Activated T-helper 17 cell treated with anti-CD3 and anti-CD28 coated beads, Interleukin-2, amount 50 U/mL, for 72 hours (primary cell): Measurements from ENCODE around the gene TMEM255A. TPM values are rescaled to one million over a fixed set of nuclear protein-coding genes. Genes with fewer than 3 reads are reported as not detected.

Source experiments
- ATAC-seq: fragments of 150-1000 bp; cut with Tn5 transposase; replicated peaks from 2 replicates; pipeline ENCODE4 v1.10.0; 2021; ENCODE audit warnings: mild to moderate bottlenecking, moderate library complexity
- H3K27ac Mint-ChIP-seq: one replicate; pipeline ENCODE4 v1.8.0; 2022; ENCODE audit warnings: mixed read lengths
- H3K27me3 Mint-ChIP-seq: one replicate; pipeline ENCODE4 v1.8.0; 2022; ENCODE audit warnings: mixed read lengths
- H3K36me3 Mint-ChIP-seq: one replicate; pipeline ENCODE4 v1.8.0; 2022; ENCODE audit warnings: low read depth, mild to moderate bottlenecking, mixed read lengths
- H3K4me1 Mint-ChIP-seq: one replicate; pipeline ENCODE4 v1.8.0; 2022; ENCODE audit warnings: mixed read lengths
- H3K4me3 Mint-ChIP-seq: one replicate; pipeline ENCODE4 v1.8.0; 2022; ENCODE audit warnings: mild to moderate bottlenecking, mixed read lengths
- H3K9me3 Mint-ChIP-seq: one replicate; pipeline ENCODE4 v1.8.0; 2022; ENCODE audit warnings: mixed read lengths
- total RNA-seq, 2 donors: library from RNA; stranded (reverse); gene quantifications; one replicate each; pipeline ENCODE4 v1.2.3, GENCODE V29; 2022

The TMEM255A gene
- total RNA-seq, 2 donors from 2014 or later = 0.08 TPM; not detected in 1

DNA sequence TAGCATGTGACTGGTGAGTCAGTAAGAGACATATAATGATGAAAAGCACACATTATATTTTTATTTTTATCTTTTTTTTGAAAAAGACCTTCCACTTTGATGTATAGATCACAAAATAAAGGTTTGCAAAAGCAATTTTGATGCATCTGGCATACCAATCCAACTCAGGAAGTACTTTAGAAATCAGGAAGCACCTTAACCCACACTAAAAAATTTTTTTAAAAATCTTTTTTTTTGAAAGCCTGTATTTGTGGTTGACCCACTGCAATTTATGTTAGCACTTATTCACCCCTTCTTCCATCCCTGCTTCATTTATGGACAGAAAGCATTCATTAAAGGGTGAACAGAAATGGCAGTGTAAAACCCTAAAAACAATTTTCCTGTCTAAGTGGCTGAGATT lies 16.6 kb downstream of the TMEM255A start:
- Mint-ChIP-seq H3K4me3 (no peak overlapping the region), H3K4me1 (no peaks in the 10 kb centered on the region), H3K27ac (no peak overlapping the region), H3K27me3 (no peaks in the 10 kb centered on the region), H3K9me3 (no peaks in the 10 kb centered on the region), H3K36me3 (no peaks in the 10 kb centered on the region)
- ATAC-seq = no peak

DNA sequence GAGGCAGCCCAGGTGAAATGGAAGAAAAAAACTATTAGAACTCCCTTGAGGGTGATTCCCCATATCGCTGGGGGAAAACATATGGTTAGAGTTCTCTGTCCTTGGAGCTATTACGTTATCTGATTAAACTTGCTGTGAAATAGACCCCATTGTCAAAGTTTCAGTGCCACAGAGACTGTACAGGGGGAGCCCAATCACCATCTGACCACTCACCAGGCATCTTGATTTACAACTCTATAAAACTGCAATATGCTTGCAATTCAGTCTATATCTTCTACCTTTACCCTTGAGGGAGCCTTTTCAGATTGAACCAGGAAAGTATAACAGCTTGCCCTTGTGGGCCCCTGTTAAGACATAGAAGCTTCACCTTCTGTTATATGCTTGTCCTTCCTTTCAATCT lies 18.2 kb downstream of the TMEM255A start:
- Mint-ChIP-seq H3K4me1 (no peaks in the 10 kb centered on the region), H3K36me3 (no peaks in the 10 kb centered on the region), H3K9me3 (no peaks in the 10 kb centered on the region), H3K27ac (no peak overlapping the region), H3K4me3 (no peak overlapping the region), H3K27me3 (no peaks in the 10 kb centered on the region)
- no peak for ATAC-seq

DNA sequence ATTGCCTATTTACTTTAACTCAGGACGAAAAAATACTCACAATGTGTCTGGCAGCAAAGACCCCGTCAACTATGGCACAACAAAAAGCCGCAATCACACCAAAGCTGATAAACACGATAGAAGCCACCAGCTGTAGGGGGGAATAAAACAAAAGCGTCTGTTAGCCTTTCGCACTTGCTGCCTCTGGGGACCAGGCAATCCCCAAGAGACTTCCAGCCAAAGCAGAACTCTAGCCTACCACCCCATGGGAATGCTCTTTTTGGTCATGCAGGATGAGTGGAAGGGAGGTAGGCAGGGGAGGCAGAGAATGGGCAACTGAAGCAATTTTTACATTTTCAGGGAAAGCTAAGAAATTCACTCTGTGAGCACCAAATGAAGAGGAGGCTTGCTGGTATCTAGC lies 20.1 kb downstream of the TMEM255A start:
- ATAC-seq = no peak
- Mint-ChIP-seq H3K27me3 (no peaks in the 10 kb centered on the region), H3K4me3 (no peak overlapping the region), H3K9me3 (no peaks in the 10 kb centered on the region), H3K4me1 (no peaks in the 10 kb centered on the region), H3K36me3 (no peaks in the 10 kb centered on the region), H3K27ac (no peak overlapping the region)

DNA sequence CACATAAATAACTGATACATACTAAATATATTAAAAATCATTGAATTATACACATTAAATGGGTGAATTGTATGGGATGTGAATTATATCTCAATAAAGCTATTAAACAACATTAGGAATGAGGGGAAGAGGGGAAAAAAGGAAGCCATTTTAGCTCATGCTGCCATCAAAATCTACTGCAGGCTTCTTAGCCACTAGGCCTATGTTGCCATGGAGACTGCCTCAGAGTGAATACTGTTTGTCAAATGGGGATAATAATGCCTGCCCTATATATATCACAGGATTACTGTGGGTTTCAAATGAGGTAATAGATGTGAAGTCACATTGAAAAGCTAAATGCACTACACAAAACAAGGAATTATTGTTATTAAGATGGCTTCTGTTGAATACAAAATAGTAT lies 21.2 kb downstream of the TMEM255A start:
- Mint-ChIP-seq H3K27me3 (no peaks in the 10 kb centered on the region), H3K36me3 (no peaks in the 10 kb centered on the region), H3K27ac (no peak overlapping the region), H3K4me3 (no peak overlapping the region), H3K9me3 (no peaks in the 10 kb centered on the region), H3K4me1 (no peaks in the 10 kb centered on the region)
- ATAC-seq = no peak

DNA sequence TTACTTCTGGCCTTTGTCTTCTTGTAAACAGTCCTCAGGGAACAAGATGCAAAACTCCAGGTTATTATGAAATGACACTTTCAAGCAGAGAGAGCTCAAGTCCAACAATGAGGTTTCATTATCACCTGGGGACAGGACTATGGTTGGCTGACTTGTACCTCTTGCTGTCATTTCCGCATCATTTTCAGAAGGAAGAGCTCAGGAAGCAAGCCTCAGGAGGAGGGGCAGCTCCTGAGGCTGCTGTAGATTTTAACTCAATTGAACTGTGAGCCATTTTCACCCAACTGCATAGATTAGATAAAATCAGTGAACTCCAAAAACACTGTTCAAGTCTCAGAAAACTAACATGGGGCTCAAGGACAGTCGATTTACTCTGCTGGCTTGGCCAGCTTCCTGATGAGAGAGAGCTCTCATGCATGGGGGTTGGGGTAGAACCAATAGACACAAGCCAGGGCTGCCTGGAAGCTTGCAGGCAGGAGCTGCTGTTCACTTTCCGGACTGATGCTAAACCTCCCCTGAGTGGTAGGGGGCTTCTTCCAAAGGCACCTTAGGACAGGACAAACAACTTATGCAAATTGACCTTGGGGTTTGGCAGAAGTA lies 23.6 kb downstream of the TMEM255A start:
- ATAC-seq = no peak
- no peaks in the 10 kb centered on the region for H3K4me1 Mint-ChIP-seq
- no peak overlapping the region for H3K4me3 Mint-ChIP-seq
- H3K9me3 Mint-ChIP-seq = no peaks in the 10 kb centered on the region
- H3K27ac Mint-ChIP-seq = no peak overlapping the region
- H3K27me3 Mint-ChIP-seq = no peaks in the 10 kb centered on the region
- no peaks in the 10 kb centered on the region for H3K36me3 Mint-ChIP-seq

DNA sequence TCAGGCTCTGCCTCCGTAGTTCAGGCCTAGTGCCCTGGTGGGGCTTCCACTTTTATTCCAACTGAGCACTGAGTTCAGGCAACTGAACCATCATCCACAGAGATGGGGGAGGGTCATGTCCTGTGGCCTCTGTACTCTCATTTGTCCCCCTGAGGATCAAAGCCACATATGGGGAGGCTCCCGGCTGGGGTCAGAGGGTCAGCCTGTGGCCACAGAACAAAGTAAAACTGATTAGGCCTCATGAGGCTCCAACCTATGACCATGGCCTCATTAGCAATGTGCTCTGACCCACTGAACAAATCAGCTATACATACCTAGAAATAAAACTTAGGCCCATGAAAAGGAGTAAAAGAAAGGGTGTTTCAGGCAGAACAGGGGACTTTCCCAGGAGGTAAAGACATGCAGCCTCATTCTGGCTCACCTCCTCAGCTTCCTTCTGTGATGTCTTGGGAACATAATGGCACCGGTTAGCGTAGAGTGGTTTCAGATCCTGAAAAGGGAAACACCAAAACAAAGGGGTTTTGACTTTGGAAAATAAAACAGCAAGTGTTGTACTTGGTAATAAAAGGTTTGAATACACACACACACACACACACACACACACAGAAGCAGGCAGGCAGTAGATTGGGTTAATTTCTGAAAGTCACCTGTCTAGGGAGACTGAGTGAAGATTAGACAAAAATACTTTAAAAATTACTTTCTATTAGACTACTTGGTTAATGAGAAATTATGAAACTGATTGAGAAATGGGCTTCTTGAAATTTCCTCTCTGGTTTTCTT lies 24.3 kb downstream of the TMEM255A start:
- no peak for ATAC-seq
- Mint-ChIP-seq H3K27ac (no peak overlapping the region), H3K4me1 (no peaks in the 10 kb centered on the region), H3K4me3 (no peak overlapping the region), H3K27me3 (no peaks in the 10 kb centered on the region), H3K9me3 (no peaks in the 10 kb centered on the region), H3K36me3 (no peaks in the 10 kb centered on the region)

DNA sequence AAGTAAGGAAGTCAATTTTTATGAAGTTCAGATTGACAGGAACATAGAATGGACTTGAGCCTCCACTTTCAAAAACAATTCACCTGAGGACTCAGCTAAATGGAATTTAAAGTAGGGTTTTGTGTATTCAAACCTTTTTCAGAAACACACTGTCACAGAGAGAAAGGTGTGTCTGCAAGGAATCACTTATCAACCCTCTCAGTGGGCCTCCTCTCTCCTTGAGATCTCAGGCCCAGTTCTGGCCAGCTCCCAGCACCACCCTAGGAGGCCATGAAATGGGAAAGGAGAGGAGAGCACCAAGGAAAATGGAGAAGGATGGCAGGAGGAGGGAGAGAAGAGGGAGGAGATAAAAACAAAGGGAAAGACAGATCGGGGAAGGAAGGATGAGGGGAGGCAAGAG lies 28.6 kb downstream of the TMEM255A start:
- no peaks in the 10 kb centered on the region for H3K9me3 Mint-ChIP-seq
- H3K4me1 Mint-ChIP-seq = no peaks in the 10 kb centered on the region
- H3K27ac Mint-ChIP-seq = no peak overlapping the region
- no peaks in the 10 kb centered on the region for H3K36me3 Mint-ChIP-seq
- no peaks in the 10 kb centered on the region for H3K27me3 Mint-ChIP-seq
- H3K4me3 Mint-ChIP-seq = no peak overlapping the region
- ATAC-seq = no peak

DNA sequence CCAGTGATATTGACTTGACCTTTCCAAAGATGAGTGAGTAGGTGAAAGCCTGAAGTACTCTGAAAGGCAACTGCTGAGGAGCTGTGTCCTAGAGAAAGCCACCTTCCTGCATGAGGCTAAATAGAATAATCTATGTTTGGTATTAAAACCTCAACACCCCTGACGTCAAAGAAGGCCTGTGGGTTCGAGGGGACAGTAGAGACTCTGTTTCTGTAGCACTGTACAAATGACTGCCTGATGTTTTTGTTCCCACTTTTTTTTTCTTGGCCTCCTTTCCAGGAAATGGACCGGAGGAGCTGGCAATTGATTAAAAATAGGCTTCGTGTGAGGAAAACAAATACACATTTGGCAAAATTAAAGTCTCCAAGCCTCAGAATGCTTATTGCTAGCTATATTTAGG lies 29.5 kb downstream of the TMEM255A start:
- H3K9me3 Mint-ChIP-seq = no peaks in the 10 kb centered on the region
- no peaks in the 10 kb centered on the region for H3K36me3 Mint-ChIP-seq
- no peaks in the 10 kb centered on the region for H3K27me3 Mint-ChIP-seq
- no peak overlapping the region for H3K4me3 Mint-ChIP-seq
- H3K4me1 Mint-ChIP-seq = no peaks in the 10 kb centered on the region
- no peak for ATAC-seq
- H3K27ac Mint-ChIP-seq = no peak overlapping the region

DNA sequence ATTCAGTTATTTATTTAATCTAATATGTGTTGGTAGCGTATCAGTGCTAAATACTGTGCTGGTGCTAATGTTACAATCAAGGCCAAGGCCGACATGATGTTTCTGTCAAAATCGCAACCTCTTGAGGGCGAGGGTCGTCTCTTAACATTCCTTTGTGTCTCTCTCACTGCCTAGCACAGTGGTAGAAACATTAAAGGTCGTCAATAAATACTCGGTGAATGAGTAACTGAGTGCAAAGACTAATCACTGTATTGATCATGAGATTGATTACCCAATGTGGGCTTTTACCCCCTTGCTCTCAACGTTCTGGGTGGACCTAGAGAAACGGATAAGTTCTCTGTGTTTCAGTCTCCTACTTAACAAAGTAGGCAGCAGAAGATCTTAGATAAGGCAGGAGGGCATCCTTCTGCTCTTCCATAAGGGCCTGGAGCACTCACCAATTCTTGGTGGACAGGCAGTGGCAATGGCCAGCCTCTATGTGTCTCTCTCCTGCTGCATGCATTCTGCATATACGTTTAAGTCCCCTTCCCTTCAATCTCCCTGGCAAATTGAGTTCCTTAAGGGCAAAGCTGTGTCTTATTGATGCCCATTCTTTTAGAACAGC lies 30.1 kb downstream of the TMEM255A start:
- Mint-ChIP-seq H3K36me3 (no peaks in the 10 kb centered on the region), H3K4me3 (no peak overlapping the region), H3K27me3 (no peaks in the 10 kb centered on the region), H3K9me3 (no peaks in the 10 kb centered on the region), H3K4me1 (no peaks in the 10 kb centered on the region), H3K27ac (no peak overlapping the region)
- ATAC-seq = no peak

DNA sequence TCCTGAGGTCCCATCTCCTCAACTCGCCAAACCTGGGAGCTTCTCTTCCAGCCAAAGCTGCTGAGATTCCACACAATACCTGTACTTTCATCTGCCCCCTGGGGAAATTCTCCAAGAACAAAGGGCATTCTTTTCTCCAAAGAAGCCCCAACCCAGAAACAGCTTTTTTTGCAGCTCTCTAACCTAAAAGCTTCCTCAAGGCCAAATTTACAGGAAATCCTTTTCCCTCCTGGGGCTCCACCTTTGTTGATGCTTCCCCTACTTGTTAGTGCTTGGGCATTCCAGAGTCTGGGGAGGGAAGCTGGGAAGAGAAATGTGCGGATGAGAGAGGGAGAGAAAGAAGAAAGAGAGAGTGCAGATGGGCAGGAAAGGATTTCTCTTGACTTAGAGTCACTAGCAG lies 36.3 kb downstream of the TMEM255A start:
- Mint-ChIP-seq H3K27ac (no peak overlapping the region), H3K4me3 (no peak overlapping the region), H3K9me3 (no peaks in the 10 kb centered on the region), H3K27me3 (no peaks in the 10 kb centered on the region), H3K36me3 (no peaks in the 10 kb centered on the region), H3K4me1 (peaks cover 2% of the 10 kb centered on the region)
- no peak for ATAC-seq

DNA sequence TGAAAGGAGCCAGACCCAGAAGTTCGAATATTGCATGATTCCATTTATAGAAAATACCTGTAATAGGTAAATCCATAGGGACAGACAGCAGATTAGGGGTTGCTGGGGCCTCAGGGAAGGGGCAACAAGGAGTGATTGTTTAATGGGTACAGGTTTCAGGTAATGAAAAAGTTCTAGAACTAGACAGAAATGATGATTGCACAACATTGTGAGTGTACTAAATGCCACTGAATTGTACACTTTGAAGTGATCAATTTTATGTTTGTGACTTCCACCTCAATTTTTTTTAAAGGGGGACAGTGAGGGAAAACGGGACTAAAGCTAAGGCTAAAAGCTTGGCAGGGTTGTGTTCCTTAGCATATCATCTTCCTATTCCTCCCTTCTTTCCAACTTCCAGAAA lies 37.1 kb downstream of the TMEM255A start:
- no peak overlapping the region for H3K27ac Mint-ChIP-seq
- no peaks in the 10 kb centered on the region for H3K27me3 Mint-ChIP-seq
- no peaks in the 10 kb centered on the region for H3K9me3 Mint-ChIP-seq
- no peaks in the 10 kb centered on the region for H3K36me3 Mint-ChIP-seq
- H3K4me3 Mint-ChIP-seq = no peak overlapping the region
- H3K4me1 Mint-ChIP-seq = peaks cover 6% of the 10 kb centered on the region
- no peak for ATAC-seq

DNA sequence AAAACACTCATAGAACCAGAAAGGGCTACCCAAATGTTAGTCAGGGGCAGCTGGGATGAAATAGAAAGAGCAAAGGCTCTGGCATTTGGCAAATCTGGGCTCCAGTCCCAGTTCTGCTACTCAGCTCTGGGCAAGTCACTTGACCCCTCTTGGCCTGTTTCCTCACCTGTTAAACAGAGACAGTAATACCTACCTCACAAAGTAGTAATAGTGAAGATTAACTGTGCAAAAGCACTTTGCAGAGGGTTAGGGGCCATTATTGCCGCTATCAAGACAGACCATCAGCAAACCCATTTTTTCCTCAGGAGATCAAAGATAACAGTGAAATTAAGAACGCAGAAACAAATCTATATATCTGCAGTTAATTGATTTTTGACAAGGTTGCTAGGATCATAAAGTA lies 40.0 kb downstream of the TMEM255A start:
- Mint-ChIP-seq H3K4me3 (no peak overlapping the region), H3K9me3 (no peaks in the 10 kb centered on the region), H3K27ac (no peak overlapping the region), H3K36me3 (no peaks in the 10 kb centered on the region), H3K27me3 (no peaks in the 10 kb centered on the region), H3K4me1 (peaks cover 6% of the 10 kb centered on the region)
- ATAC-seq = no peak

DNA sequence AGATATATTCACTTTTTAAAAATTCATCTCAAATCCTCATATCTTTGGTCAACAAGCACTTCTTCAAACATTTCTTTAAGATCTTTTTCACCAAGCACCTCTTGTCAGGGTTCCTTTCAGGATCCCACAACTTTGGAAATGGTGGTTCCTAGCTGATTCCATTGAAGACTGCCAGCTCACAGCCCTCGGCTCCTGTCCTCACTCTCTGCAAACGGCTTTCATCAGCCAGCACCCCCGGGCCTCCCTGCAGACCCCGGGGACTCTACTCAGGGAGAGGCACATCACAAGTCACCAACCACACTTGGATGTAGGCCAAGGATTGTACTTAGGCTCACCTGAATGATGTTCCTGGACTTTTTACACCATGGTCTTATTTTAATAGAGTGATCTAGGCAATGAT lies 40.7 kb downstream of the TMEM255A start:
- H3K4me3 Mint-ChIP-seq = no peak overlapping the region
- no peaks in the 10 kb centered on the region for H3K9me3 Mint-ChIP-seq
- H3K36me3 Mint-ChIP-seq = no peaks in the 10 kb centered on the region
- H3K4me1 Mint-ChIP-seq = peaks cover 6% of the 10 kb centered on the region
- no peak overlapping the region for H3K27ac Mint-ChIP-seq
- no peak for ATAC-seq
- H3K27me3 Mint-ChIP-seq = no peaks in the 10 kb centered on the region

DNA sequence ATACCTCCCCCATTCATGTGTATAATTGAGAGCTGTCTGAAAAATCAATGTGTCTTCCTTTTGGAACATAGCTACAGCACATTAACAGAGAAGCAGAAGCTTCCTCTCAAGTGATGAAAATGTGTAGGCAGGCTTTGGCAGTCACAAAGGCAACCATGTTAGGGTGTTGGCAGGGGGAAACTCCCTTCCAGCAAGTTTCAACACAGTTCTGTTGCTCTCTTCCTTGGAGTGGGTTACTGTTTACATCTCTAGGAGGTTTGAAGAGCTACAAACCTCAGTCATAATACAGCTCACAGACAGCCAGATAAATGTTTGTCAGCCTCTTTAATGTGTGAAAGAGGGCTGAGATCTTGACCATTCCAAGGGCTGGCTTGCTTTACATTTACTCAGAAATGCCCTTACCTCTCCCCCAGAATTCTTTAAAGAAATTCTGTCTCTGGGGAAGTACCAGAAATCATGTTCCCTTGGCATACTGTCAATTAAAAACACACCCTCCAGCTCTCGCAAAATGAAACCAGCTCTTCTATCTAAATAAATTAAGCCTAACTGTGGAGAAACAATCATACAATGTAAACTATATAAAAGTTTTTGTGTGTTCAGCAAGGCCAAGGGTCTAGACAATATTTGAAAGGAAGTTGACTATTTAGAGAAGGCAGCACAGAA lies 41.8 kb downstream of the TMEM255A start:
- Mint-ChIP-seq H3K4me3 (peak overlapping the region; percentile 29), H3K27ac (peak overlapping the region; percentile 79), H3K9me3 (no peaks in the 10 kb centered on the region), H3K27me3 (no peaks in the 10 kb centered on the region), H3K4me1 (peaks cover 6% of the 10 kb centered on the region), H3K36me3 (no peaks in the 10 kb centered on the region)
- ATAC-seq = peak; percentile 78

DNA sequence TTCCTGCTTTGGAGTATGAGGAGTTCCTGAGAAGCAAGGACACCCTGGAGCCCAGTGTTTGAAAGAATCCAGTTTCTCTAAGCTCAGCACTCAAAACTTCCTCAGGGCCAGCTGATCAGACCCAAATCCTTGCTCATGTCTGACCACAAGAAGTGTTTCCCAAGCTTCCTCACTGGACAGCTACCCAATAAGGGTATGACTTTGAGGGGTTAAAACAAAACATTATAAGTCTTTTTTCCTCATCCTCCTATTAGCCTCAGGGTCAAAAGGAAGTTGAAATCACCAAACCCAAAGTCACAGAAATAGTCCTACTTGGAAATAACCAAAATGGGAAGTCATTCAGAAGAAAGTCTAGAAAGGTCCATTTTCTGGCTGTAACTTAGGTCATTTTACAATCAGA lies 46.9 kb downstream of the TMEM255A start:
- no peak overlapping the region for H3K27ac Mint-ChIP-seq
- H3K9me3 Mint-ChIP-seq = no peaks in the 10 kb centered on the region
- H3K4me3 Mint-ChIP-seq = no peak overlapping the region
- no peaks in the 10 kb centered on the region for H3K4me1 Mint-ChIP-seq
- H3K36me3 Mint-ChIP-seq = no peaks in the 10 kb centered on the region
- no peaks in the 10 kb centered on the region for H3K27me3 Mint-ChIP-seq
- no peak for ATAC-seq
